HG03442 (cell line): ENCODE measurements around the gene SLC28A2.
A peak's percentile ranks its signal among the peaks of the same experiment; 100 is the strongest.
"Not testable (repeated sequence)": the region's sequence is repeated elsewhere in the genome, so short reads cannot be mapped to it uniquely, and the experiment has no call there.

Source experiments
- ATAC-seq: cut with Tn5 transposase; IDR thresholded peaks from one replicate; pipeline ENCODE4 v1.9.1; 2021; ENCODE audit warnings: mild to moderate bottlenecking, moderate library complexity; ENCODE audit not compliant: unreplicated experiment

The SLC28A2 gene

GRCh38 chr15:45262906-45263461 is 10.9 kb downstream of the SLC28A2 start:
- ATAC-seq: no peak

- no peak for ATAC-seq
These were observed 11.8 kb downstream of the SLC28A2 start for GRCh38 chr15:45263854-45264253.

- no peak for ATAC-seq
These were observed 13.5 kb downstream of the SLC28A2 start for GRCh38 chr15:45265506-45265905.

GRCh38 chr15:45268135-45268534 is 16.1 kb downstream of the SLC28A2 start:
- no peak for ATAC-seq

GRCh38 chr15:45274636-45275380 is 22.8 kb downstream of the SLC28A2 start:
- no peak for ATAC-seq

GRCh38 chr15:45276831-45277230 is 24.8 kb downstream of the SLC28A2 start:
- ATAC-seq: no peak

- ATAC-seq: peak; percentile 99
These were observed 27.1 kb downstream of the SLC28A2 start for GRCh38 chr15:45279024-45279698.

- no peak for ATAC-seq
These were observed 33.4 kb downstream of the SLC28A2 start for GRCh38 chr15:45285413-45285812.

- no peak for ATAC-seq
These were observed 35.4 kb downstream of the SLC28A2 start for GRCh38 chr15:45287390-45287956.

GRCh38 chr15:45288947-45289346 is 36.9 kb downstream of the SLC28A2 start:
- ATAC-seq: no peak

GRCh38 chr15:45291822-45292582 is 40.0 kb downstream of the SLC28A2 start:
- no peak for ATAC-seq

GRCh38 chr15:45293326-45293725 is 41.3 kb downstream of the SLC28A2 start:
- ATAC-seq: not testable (repeated sequence)

- not testable (repeated sequence) for ATAC-seq
These were observed 46.9 kb downstream of the SLC28A2 start for GRCh38 chr15:45298964-45299378.

- no peak for ATAC-seq
These were observed 52.7 kb downstream of the SLC28A2 start for GRCh38 chr15:45304711-45305110.

GRCh38 chr15:45306105-45306504 is 54.1 kb downstream of the SLC28A2 start:
- ATAC-seq: no peak

GRCh38 chr15:45307230-45307924 is 55.3 kb downstream of the SLC28A2 start:
- ATAC-seq: peak; percentile 46

- ATAC-seq: not testable (repeated sequence)
These were observed 62.1 kb downstream of the SLC28A2 start for GRCh38 chr15:45314117-45314516.

GRCh38 chr15:45314960-45315359 is 62.9 kb downstream of the SLC28A2 start:
- no peak for ATAC-seq

- ATAC-seq: no peak
These were observed 67.6 kb downstream of the SLC28A2 start for GRCh38 chr15:45319472-45320214.
